Type B pancreatic cell (in vitro differentiated cells): ENCODE results near the gene PAMR1. TPM values are rescaled to one million over a fixed set of nuclear protein-coding genes. Genes with fewer than 3 reads are reported as not detected.

Experiments used
- DNase-seq: peaks from one replicate; pipeline ENCODE4 v3.0.0; 2021; ENCODE audit warnings: mixed read lengths; ENCODE audit not compliant: unreplicated experiment; ENCODE audit errors: extremely low spot score
- H3K27ac Mint-ChIP-seq: 2 replicates; pipeline ENCODE4 v1.8.0; 2021; ENCODE audit warnings: mild to moderate bottlenecking, mixed read lengths
- H3K27me3 Mint-ChIP-seq: 2 replicates; pipeline ENCODE4 v1.8.0; 2021; ENCODE audit warnings: mixed read lengths
- H3K36me3 Mint-ChIP-seq: 2 replicates; pipeline ENCODE4 v1.8.0; 2021; ENCODE audit warnings: mixed read lengths
- H3K4me1 Mint-ChIP-seq: one replicate; pipeline ENCODE4 v1.8.0; 2021; ENCODE audit warnings: mixed read lengths; ENCODE audit not compliant: unreplicated experiment
- H3K4me3 Mint-ChIP-seq: 2 replicates; pipeline ENCODE4 v1.8.0; 2021; ENCODE audit warnings: mild to moderate bottlenecking, mixed read lengths
- H3K9me3 Mint-ChIP-seq: 2 replicates; pipeline ENCODE4 v1.8.0; 2021; ENCODE audit warnings: mixed read lengths
- long read RNA-seq: library from polyadenylated mRNA; unstranded; transcript quantifications from one replicate; pipeline ENCODE4 v2.0.0, GENCODE V29; 2020
- total RNA-seq: library from RNA; stranded (reverse); gene quantifications from 2 replicates; pipeline ENCODE4 v1.2.1, GENCODE V29; 2021; ENCODE audit warnings: low replicate concordance
- TF ChIP-seq, protein P1 (sequence below): fragments of 200-600 bp; sonication (generic); conservative IDR thresholded peaks from 2 replicates; pipeline ENCODE4 v1.5.0; 2021; ENCODE audit warnings: antibody characterized with exemption, mild to moderate bottlenecking

PAMR1 gene, protein sequence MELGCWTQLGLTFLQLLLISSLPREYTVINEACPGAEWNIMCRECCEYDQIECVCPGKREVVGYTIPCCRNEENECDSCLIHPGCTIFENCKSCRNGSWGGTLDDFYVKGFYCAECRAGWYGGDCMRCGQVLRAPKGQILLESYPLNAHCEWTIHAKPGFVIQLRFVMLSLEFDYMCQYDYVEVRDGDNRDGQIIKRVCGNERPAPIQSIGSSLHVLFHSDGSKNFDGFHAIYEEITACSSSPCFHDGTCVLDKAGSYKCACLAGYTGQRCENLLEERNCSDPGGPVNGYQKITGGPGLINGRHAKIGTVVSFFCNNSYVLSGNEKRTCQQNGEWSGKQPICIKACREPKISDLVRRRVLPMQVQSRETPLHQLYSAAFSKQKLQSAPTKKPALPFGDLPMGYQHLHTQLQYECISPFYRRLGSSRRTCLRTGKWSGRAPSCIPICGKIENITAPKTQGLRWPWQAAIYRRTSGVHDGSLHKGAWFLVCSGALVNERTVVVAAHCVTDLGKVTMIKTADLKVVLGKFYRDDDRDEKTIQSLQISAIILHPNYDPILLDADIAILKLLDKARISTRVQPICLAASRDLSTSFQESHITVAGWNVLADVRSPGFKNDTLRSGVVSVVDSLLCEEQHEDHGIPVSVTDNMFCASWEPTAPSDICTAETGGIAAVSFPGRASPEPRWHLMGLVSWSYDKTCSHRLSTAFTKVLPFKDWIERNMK
- 2.5 and 14.2 TPM in 2 replicates for total RNA-seq
- long read RNA-seq, transcript PAMR1-207 (11 exons, 3,142 nt) = major isoform, 11 of 16 reads
- long read RNA-seq, partial matches to known transcripts = 1 of 16 reads
- long read RNA-seq, other reads (novel, unspliced or antisense) = 1 of 16 reads

DNA sequence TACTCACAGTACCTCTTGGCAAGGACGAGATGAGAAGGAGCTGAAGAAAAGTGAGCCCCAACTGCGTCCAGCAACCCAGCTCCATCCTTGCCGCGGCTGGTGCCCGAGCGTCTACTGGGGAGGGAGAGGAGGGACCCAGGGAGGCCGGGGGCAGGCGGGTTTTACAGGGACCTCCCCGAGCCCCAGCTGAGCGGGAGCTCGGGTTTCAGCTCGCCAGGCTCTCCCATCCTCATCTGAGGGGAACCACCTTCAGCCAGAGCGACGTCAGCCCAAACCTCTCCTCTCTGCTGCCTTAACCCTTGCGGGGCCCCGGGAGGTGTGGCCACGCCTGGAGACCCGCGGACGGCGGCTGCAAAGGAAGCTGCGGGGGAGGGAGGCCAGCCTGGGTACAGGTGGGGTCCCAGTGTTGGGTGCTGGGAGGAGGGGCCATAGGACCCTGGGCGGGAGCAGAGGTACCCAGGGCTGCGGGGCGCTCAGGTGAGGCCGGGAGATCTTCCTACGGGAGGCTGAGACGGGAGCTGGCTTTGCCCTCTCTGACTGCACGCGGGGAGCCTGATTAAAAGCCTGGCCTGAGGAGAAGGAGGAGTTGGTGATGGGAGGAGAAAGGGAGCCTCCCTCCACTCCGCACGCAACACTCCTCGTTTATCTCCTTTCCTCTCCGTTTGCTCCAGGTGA is at the start of gene PAMR1:
PAMR1 (minus strand) TSS at position 116 of the 675 bp plus-strand sequence; CDS start at position 85, 31 bp downstream.
- TF ChIP-seq, protein P1, sequence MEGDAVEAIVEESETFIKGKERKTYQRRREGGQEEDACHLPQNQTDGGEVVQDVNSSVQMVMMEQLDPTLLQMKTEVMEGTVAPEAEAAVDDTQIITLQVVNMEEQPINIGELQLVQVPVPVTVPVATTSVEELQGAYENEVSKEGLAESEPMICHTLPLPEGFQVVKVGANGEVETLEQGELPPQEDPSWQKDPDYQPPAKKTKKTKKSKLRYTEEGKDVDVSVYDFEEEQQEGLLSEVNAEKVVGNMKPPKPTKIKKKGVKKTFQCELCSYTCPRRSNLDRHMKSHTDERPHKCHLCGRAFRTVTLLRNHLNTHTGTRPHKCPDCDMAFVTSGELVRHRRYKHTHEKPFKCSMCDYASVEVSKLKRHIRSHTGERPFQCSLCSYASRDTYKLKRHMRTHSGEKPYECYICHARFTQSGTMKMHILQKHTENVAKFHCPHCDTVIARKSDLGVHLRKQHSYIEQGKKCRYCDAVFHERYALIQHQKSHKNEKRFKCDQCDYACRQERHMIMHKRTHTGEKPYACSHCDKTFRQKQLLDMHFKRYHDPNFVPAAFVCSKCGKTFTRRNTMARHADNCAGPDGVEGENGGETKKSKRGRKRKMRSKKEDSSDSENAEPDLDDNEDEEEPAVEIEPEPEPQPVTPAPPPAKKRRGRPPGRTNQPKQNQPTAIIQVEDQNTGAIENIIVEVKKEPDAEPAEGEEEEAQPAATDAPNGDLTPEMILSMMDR = no peak
- peak within 1 kb of the TSS; percentile 82 for H3K4me3 Mint-ChIP-seq
- peaks cover 36% of the 10 kb centered on the region for H3K4me1 Mint-ChIP-seq
- H3K27me3 Mint-ChIP-seq = peaks cover 62% of the 10 kb centered on the region
- DNase-seq = no peak
- H3K9me3 Mint-ChIP-seq = no peaks in the 10 kb centered on the region
- no peaks in the 10 kb centered on the region for H3K36me3 Mint-ChIP-seq
- H3K27ac Mint-ChIP-seq = no peak within 1 kb of the TSS

GRCh38 chr11:35571696-35572095 is 46.3 kb upstream of the PAMR1 start:
- peaks cover 17% of the 10 kb centered on the region for H3K9me3 Mint-ChIP-seq
- H3K4me3 Mint-ChIP-seq = no peak overlapping the region
- peaks cover 29% of the 10 kb centered on the region for H3K27me3 Mint-ChIP-seq
- no peak for DNase-seq
- no peaks in the 10 kb centered on the region for H3K4me1 Mint-ChIP-seq
- no peaks in the 10 kb centered on the region for H3K36me3 Mint-ChIP-seq
- H3K27ac Mint-ChIP-seq = no peak overlapping the region
- TF ChIP-seq, protein P1 = no peak

DNA sequence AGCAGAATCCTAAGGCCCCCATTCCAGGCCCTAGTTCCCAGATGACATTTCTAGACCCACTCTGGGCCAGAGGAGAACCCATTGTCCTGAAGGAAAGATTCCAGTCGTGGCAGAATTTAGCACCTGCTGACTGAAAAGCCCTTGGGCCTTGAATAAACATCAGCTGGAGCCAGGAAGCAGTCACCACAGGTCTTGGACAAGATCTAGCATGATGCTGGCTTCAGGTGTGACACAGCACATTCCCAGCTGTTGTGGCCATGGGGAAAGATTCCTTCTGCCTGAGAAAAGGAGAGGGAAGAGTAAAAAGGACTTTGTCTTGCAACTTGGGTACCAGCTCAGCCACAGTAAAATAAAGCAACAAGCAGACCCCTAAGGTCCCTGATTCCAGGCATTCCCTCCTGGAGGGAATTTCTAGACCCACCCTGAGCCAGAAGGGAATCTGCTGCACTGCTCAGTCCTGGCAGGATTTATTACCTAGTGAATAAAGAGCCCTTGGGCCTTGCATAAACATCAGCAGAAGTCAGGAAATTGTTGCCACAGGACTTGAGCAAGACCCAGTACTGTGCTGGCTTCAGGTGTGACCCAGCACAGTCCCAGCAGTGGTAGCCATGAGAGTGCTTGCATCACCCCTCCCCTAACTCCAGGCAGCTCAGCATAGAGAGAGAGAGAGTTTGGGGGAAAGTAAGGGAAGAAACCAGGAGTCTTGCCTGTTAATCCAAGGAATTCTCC is 42.5 kb upstream of the PAMR1 start:
- TF ChIP-seq, protein P1 = no peak
- H3K4me3 Mint-ChIP-seq = no peak overlapping the region
- H3K9me3 Mint-ChIP-seq = peaks cover 11% of the 10 kb centered on the region
- peaks cover 34% of the 10 kb centered on the region for H3K27me3 Mint-ChIP-seq
- no peak overlapping the region for H3K27ac Mint-ChIP-seq
- no peaks in the 10 kb centered on the region for H3K36me3 Mint-ChIP-seq
- H3K4me1 Mint-ChIP-seq = no peaks in the 10 kb centered on the region
- no peak for DNase-seq

DNA sequence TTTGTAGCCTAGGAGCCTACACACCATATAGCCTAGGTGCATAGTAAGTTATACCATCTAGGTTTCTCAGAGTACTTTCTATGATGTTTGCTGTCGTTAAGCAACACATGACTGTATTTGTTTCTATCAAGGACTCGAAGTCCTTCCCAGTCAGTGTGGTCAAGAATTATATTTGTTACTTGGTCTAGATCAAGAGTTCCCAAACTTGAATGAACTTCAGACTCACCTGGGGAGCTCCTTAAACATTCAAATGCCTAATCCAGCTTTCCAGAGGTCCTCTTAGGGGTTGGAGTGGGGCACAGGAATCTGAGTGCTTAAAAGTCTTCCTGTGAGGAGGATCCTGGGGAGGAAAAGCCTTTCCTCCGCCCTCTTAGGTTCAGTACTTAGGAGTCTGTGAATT is 41.5 kb upstream of the PAMR1 start:
- DNase-seq = no peak
- Mint-ChIP-seq H3K9me3 (peaks cover 11% of the 10 kb centered on the region), H3K27me3 (peaks cover 35% of the 10 kb centered on the region), H3K4me1 (no peaks in the 10 kb centered on the region), H3K27ac (no peak overlapping the region), H3K36me3 (no peaks in the 10 kb centered on the region), H3K4me3 (no peak overlapping the region)
- TF ChIP-seq, protein P1 = no peak

DNA sequence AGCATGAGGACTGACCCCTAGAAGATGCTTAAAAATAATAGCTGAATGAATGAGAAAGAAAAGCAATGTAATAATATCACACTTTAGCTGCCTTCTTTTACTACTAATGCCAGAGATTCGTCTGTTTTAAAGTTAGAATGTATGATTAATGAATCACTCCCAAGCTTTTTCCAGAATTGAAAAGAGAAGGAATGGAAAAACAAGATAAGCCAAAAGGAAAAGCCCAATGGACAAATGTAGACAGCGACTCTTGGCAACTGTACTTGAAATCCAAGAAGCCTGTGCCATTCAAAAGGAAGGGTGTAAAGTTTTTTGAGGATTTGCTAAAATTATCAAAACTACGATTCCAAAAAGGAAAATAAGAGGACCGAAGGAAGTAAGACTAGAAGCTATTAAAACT is 40.8 kb upstream of the PAMR1 start:
- H3K36me3 Mint-ChIP-seq = no peaks in the 10 kb centered on the region
- no peak overlapping the region for H3K27ac Mint-ChIP-seq
- TF ChIP-seq, protein P1 = no peak
- no peak for DNase-seq
- peaks cover 35% of the 10 kb centered on the region for H3K27me3 Mint-ChIP-seq
- no peak overlapping the region for H3K4me3 Mint-ChIP-seq
- peaks cover 11% of the 10 kb centered on the region for H3K9me3 Mint-ChIP-seq
- H3K4me1 Mint-ChIP-seq = no peaks in the 10 kb centered on the region
